GM23338 (cell line): Measurements from ENCODE around the gene TRIM37. TPM values are rescaled to one million over a fixed set of nuclear protein-coding genes. Genes with fewer than 3 reads are reported as not detected.

ENCODE experiments used
- ATAC-seq: fragments of 200-7000 bp; cut with Tn5 transposase; 3 replicates; pipeline ENCODE4 v1.9.1; 2020
- DNase-seq: peaks from one replicate; pipeline ENCODE4 v3.0.0-alpha.2; 2015; ENCODE audit warnings: low spot score
- H2AFZ ChIP-seq: fragments of 200-600 bp; sonication (generic); 2 replicates; pipeline ENCODE4 v1.8.0; 2016; ENCODE audit warnings: antibody characterized with exemption, mild to moderate bottlenecking, moderate library complexity
- H3F3A ChIP-seq: fragments of 200-600 bp; sonication (generic); replicated peaks from 2 replicates; pipeline ENCODE4 v1.8.0; 2017; ENCODE audit warnings: antibody characterized with exemption, mixed run types, low read depth
- H3K27ac ChIP-seq: fragments of 200-600 bp; sonication (generic); 2 replicates; pipeline ENCODE4 v1.6.1; 2016; ENCODE audit warnings: low read depth
- H3K27me3 ChIP-seq: fragments of 200-600 bp; sonication (generic); 2 replicates; pipeline ENCODE4 v1.8.0; 2016; ENCODE audit warnings: mild to moderate bottlenecking, mixed run types, moderate library complexity; ENCODE audit not compliant: insufficient read depth
- H3K36me3 ChIP-seq: fragments of 200-600 bp; sonication (generic); 2 replicates; pipeline ENCODE4 v1.8.0; 2016; ENCODE audit warnings: mild to moderate bottlenecking; ENCODE audit not compliant: insufficient read depth
- H3K4me1 ChIP-seq: fragments of 200-600 bp; sonication (generic); 2 replicates; pipeline ENCODE4 v1.8.0; 2016; ENCODE audit warnings: mild to moderate bottlenecking, moderate library complexity; ENCODE audit not compliant: insufficient read depth
- H3K4me2 ChIP-seq: fragments of 200-600 bp; sonication (generic); 2 replicates; pipeline ENCODE4 v1.7.1; 2017; ENCODE audit warnings: mixed run types
- H3K4me3 ChIP-seq: fragments of 200-600 bp; sonication (generic); 2 replicates; pipeline ENCODE4 v1.6.1; 2016; ENCODE audit warnings: mixed run types
- H3K79me2 ChIP-seq: fragments of 200-600 bp; sonication (generic); replicated peaks from 2 replicates; pipeline ENCODE4 v1.8.0; 2017; ENCODE audit warnings: mild to moderate bottlenecking; ENCODE audit not compliant: insufficient read depth
- H3K9me2 ChIP-seq: fragments of 200-600 bp; sonication (generic); 2 replicates; pipeline ENCODE4 v1.8.0; 2017; ENCODE audit not compliant: insufficient read depth
- H4K20me1 ChIP-seq: fragments of 200-600 bp; sonication (generic); replicated peaks from 2 replicates; pipeline ENCODE4 v1.8.0; 2017; ENCODE audit warnings: mild to moderate bottlenecking; ENCODE audit not compliant: insufficient read depth
- H3K27ac Mint-ChIP-seq: 2 replicates; pipeline ENCODE4 v1.8.0; 2020; ENCODE audit warnings: inconsistent platforms, mild to moderate bottlenecking, moderate library complexity, mixed read lengths
- H3K27me3 Mint-ChIP-seq: 3 replicates; pipeline ENCODE4 v1.8.0; 2022; ENCODE audit warnings: low read depth, mild to moderate bottlenecking, moderate library complexity, mixed read lengths, inconsistent platforms; ENCODE audit not compliant: insufficient read depth, poor library complexity
- H3K36me3 Mint-ChIP-seq: 3 replicates; pipeline ENCODE4 v1.8.0; 2021; ENCODE audit warnings: low read depth, mild to moderate bottlenecking, inconsistent platforms, moderate library complexity, mixed read lengths
- H3K4me1 Mint-ChIP-seq: 3 replicates; pipeline ENCODE4 v1.8.0; 2020; ENCODE audit warnings: mild to moderate bottlenecking, inconsistent platforms, mixed read lengths
- H3K4me3 Mint-ChIP-seq: 3 replicates; pipeline ENCODE4 v1.8.0; 2021; ENCODE audit warnings: moderate library complexity, mild to moderate bottlenecking, inconsistent platforms, mixed read lengths
- H3K9me3 Mint-ChIP-seq: 3 replicates; pipeline ENCODE4 v1.8.0; 2020; ENCODE audit warnings: moderate library complexity, mild to moderate bottlenecking, inconsistent platforms, mixed read lengths
- CREB1 ChIP-seq: fragments of 250-450 bp; sonication (Bioruptor Pico); IDR thresholded peaks from 2 replicates; pipeline ENCODE4 v1.5.0; 2020; ENCODE audit warnings: low read depth, mild to moderate bottlenecking, moderate library complexity
- CTCF ChIP-seq, 2 experiments: fragments of 200-600 bp in 1 of 2; sonication (generic) in 1 of 2; conservative IDR thresholded peaks; 2 replicates each; pipeline versions ENCODE4 v1.5.1 to v1.6.1; 2016 to 2017; ENCODE audit warnings: antibody characterized with exemption in 2 of 2, low read depth in 2 of 2, mild to moderate bottlenecking in 2 of 2, moderate library complexity in 1 of 2
- ETS1 ChIP-seq: IDR thresholded peaks from 2 replicates; pipeline ENCODE4 v1.6.1; 2016; ENCODE audit warnings: antibody characterized with exemption
- EZH2 ChIP-seq: fragments of 200-600 bp; sonication (generic); IDR thresholded peaks from one replicate; pipeline ENCODE4 v1.8.0; 2017; ENCODE audit warnings: antibody characterized with exemption, mild to moderate bottlenecking, low read depth; ENCODE audit not compliant: unreplicated experiment
- EZH2phosphoT487 ChIP-seq: fragments of 200-600 bp; sonication (generic); IDR thresholded peaks from one replicate; pipeline ENCODE4 v1.8.1; 2018; ENCODE audit warnings: antibody characterized with exemption; ENCODE audit not compliant: unreplicated experiment
- JUNB ChIP-seq: IDR thresholded peaks from one replicate; pipeline ENCODE4 v1.6.1; 2016; ENCODE audit warnings: antibody characterized with exemption; ENCODE audit not compliant: unreplicated experiment
- NANOG ChIP-seq: IDR thresholded peaks from 2 replicates; pipeline ENCODE4 v1.6.1; 2016; ENCODE audit warnings: antibody characterized with exemption, borderline replicate concordance
- POLR2AphosphoS5 ChIP-seq: IDR thresholded peaks from 2 replicates; pipeline ENCODE4 v1.6.1; 2016; ENCODE audit warnings: antibody characterized with exemption, low read depth
- REST ChIP-seq: IDR thresholded peaks from one replicate; pipeline ENCODE4 v1.6.1; 2018; ENCODE audit warnings: antibody characterized with exemption; ENCODE audit not compliant: unreplicated experiment
- STAT1 ChIP-seq: IDR thresholded peaks from one replicate; pipeline ENCODE4 v1.6.1; 2016; ENCODE audit warnings: antibody characterized with exemption; ENCODE audit not compliant: unreplicated experiment
- ZNF114 ChIP-seq: fragments of 250-450 bp; sonication (Bioruptor Pico); IDR thresholded peaks from 2 replicates; pipeline ENCODE4 v1.5.0; 2020; ENCODE audit warnings: mild to moderate bottlenecking, moderate library complexity
- ZNF331 ChIP-seq: fragments of 250-450 bp; sonication (Bioruptor Pico); IDR thresholded peaks from 2 replicates; pipeline ENCODE4 v1.5.0; 2020; ENCODE audit warnings: low read depth, mild to moderate bottlenecking, moderate library complexity
- ZNF462 ChIP-seq: fragments of 250-450 bp; sonication (Bioruptor Pico); IDR thresholded peaks from 2 replicates; pipeline ENCODE4 v1.5.0; 2020; ENCODE audit warnings: mild to moderate bottlenecking, moderate library complexity
- polyA plus RNA-seq: library from polyadenylated mRNA; unstranded; fragments of >200 nt; fragmentation: Nextera tagmentation; extraction: Ambion mirVana; gene quantifications from 2 replicates; pipeline ENCODE4 v1.2.1, GENCODE V29; 2016
- total RNA-seq: library from RNA; depleted of rRNA; stranded (reverse); fragments of >200 nt; shearing (Covaris generic); gene quantifications from 2 replicates; pipeline ENCODE4 v1.2.3, GENCODE V29; 2014

The TRIM37 gene
- total and polyA plus RNA-seq, 2 experiments from 2014 or later = 61.1 to 71.2 TPM

GRCh38 chr17:59151006-59151405, 44.3 kb upstream of the TRIM37 start:
- peak overlapping the region; percentile 84 for H3K4me2 ChIP-seq
- no peak overlapping the region for H3K4me3 ChIP-seq
- no peaks in the 10 kb centered on the region for H3K27me3 ChIP-seq
- DNase-seq (no peak), ATAC-seq (no peak)
- no peak overlapping the region for H2AFZ ChIP-seq
- Mint-ChIP-seq H3K9me3 (no peaks in the 10 kb centered on the region), H3K27me3 (peaks cover 7% of the 10 kb centered on the region), H3K36me3 (peaks cover 6% of the 10 kb centered on the region; the same call in 2 of the 3 replicates), H3K4me3 (no peak overlapping the region), H3K27ac (no peak overlapping the region), H3K4me1 (peaks cover 26% of the 10 kb centered on the region)
- peaks cover 29% of the 10 kb centered on the region for H3K4me1 ChIP-seq
- H3K27ac ChIP-seq = no peak overlapping the region
- no peaks in the 10 kb centered on the region for H3K36me3 ChIP-seq
- TF ChIP-seq ZNF462 (no peak), NANOG (no peak), ETS1 (no peak), EZH2phosphoT487 (no peak), CTCF (conservative IDR thresholded peaks at IDR 0.05; ENCODE audit: low read depth in 2 of 2) (no peak), STAT1 (no peak), REST (no peak), CREB1 (CRISPR knock-in tag) (no peak), ZNF331 (no peak), ZNF114 (no peak), POLR2AphosphoS5 (no peak), JUNB (no peak), EZH2 (no peak)
- H3F3A ChIP-seq = no peaks in the 10 kb centered on the region
- H4K20me1 ChIP-seq = peaks cover 39% of the 10 kb centered on the region
- H3K79me2 ChIP-seq = peaks cover 84% of the 10 kb centered on the region
- H3K9me2 ChIP-seq = no peaks in the 10 kb centered on the region
